HepG2 (cell line): ENCODE results near the gene EVA1A. TPM values are rescaled to one million over a fixed set of nuclear protein-coding genes. Genes with fewer than 3 reads are reported as not detected.

Experiments used
- ATAC-seq: fragments of 200-7000 bp; cut with Tn5 transposase; 3 replicates; pipeline ENCODE4 v1.9.1; 2020; ENCODE audit warnings: mild to moderate bottlenecking, moderate library complexity
- BruUV-seq: library from RNA; stranded (reverse); fragments of 400-500 nt; replicated peaks from 2 replicates; lab custom pipeline; 2021; lab: Mats Ljungman, UMichigan
- CTCF ChIA-PET: fragments of 300-600 bp; formaldehyde crosslinking; extraction: SDS; loops from one replicate; lab custom pipeline; 2021; ENCODE audit warnings: low total read pairs, inconsistent platforms, low intra/inter-chr PET ratio; lab: Yijun Ruan, JAX
- POLR2A ChIA-PET: fragments of 350-600 bp; sonication (Branson Sonifier 250); formaldehyde crosslinking; loops from one replicate; lab custom pipeline; 2020; ENCODE audit warnings: antibody characterized with exemption, inconsistent platforms; lab: Yijun Ruan, JAX
- DNase-seq: peaks from one replicate; pipeline ENCODE4 v3.0.0-alpha.2; 2015; ENCODE audit warnings: low spot score
- FAIRE-seq: peaks from 3 replicates; lab custom pipeline; 2011; peaks lifted over from hg19 to GRCh38; lab: Jason Lieb, UNC
- H2AFZ ChIP-seq: one replicate; pipeline ENCODE4 v1.6.1; 2011; ENCODE audit warnings: low read length, inconsistent platforms
- H3K27ac ChIP-seq: fragments of 300-600 bp; 3 replicates; pipeline ENCODE4 v1.8.0; 2011; ENCODE audit warnings: mixed run types, mild to moderate bottlenecking, mixed read lengths, low read length, inconsistent platforms; ENCODE audit not compliant: insufficient read depth; ENCODE audit errors: extremely low read length
- H3K27me3 ChIP-seq, 2 experiments: fragments of 200-600 bp in 1 of 2; 2 replicates in 1 of 2; 3 replicates in 1 of 2; pipeline versions ENCODE4 v1.6.0 to v1.8.0; 2011; ENCODE audit warnings: low read length in 2 of 2, mild to moderate bottlenecking in 2 of 2, moderate library complexity in 2 of 2, inconsistent platforms in 1 of 2; ENCODE audit not compliant: insufficient read depth in 2 of 2, control insufficient read depth in 1 of 2
- H3K36me3 ChIP-seq, 2 experiments: fragments of 200-600 bp in 1 of 2; replicated peaks in 1 of 2; 2 replicates in 1 of 2; 3 replicates in 1 of 2; pipeline versions ENCODE4 v1.5.1 to v1.8.0; 2011; ENCODE audit warnings: low read length in 2 of 2, inconsistent platforms in 1 of 2; ENCODE audit not compliant: insufficient read depth in 2 of 2, control insufficient read depth in 1 of 2
- H3K4me1 ChIP-seq: 2 replicates; pipeline ENCODE4 v1.5.1; 2012; ENCODE audit warnings: low read length, inconsistent platforms; ENCODE audit not compliant: insufficient read depth
- H3K4me2 ChIP-seq: 2 replicates; pipeline ENCODE4 v1.6.0; 2011; ENCODE audit warnings: low read depth, low read length, inconsistent platforms
- H3K4me3 ChIP-seq, 3 experiments: fragments of 200-600 bp in 1 of 3; sonication (generic), shearing (Covaris generic) in 1 of 3; replicated peaks in 1 of 3; 2 replicates each; pipeline ENCODE4 v1.5.1; 2011 to 2016; ENCODE audit warnings: low read length in 3 of 3, inconsistent platforms in 2 of 3, low read depth in 2 of 3, mild to moderate bottlenecking in 2 of 3, control low read depth in 1 of 3, mixed read lengths in 1 of 3; ENCODE audit not compliant: insufficient read depth in 1 of 3
- H3K79me2 ChIP-seq: one replicate; pipeline ENCODE4 v1.6.1; 2011; ENCODE audit warnings: low read length, inconsistent platforms; ENCODE audit not compliant: insufficient read depth
- H3K9ac ChIP-seq: 2 replicates; pipeline ENCODE4 v1.6.0; 2011; ENCODE audit warnings: mild to moderate bottlenecking, low read depth, low read length, inconsistent platforms; ENCODE audit not compliant: insufficient read depth
- H3K9me3 ChIP-seq: 2 replicates; pipeline ENCODE4 v1.5.1; 2012; ENCODE audit warnings: mild to moderate bottlenecking, low read length
- H4K20me1 ChIP-seq: 2 replicates; pipeline ENCODE4 v1.6.0; 2011; ENCODE audit warnings: inconsistent platforms, mild to moderate bottlenecking, low read length, moderate library complexity; ENCODE audit not compliant: insufficient read depth
- ASH2L ChIP-seq: fragments of 300-600, 200-600 bp; sonication (generic); IDR thresholded peaks from 2 replicates; pipeline ENCODE4 v1.7.0; 2017; ENCODE audit warnings: low read depth, mild to moderate bottlenecking, moderate library complexity, mixed read lengths, low read length; ENCODE audit not compliant: insufficient read length
- KLF11 ChIP-seq: IDR thresholded peaks from 2 replicates; pipeline ENCODE4 v1.6.1; 2016; ENCODE audit warnings: missing compliant biosample characterization
- PHF21A ChIP-seq: sonication (generic); formaldehyde crosslinking; IDR thresholded peaks from 2 replicates; pipeline ENCODE4 v1.5.0; 2020; ENCODE audit warnings: mild to moderate bottlenecking, missing genetic modification reagents
- RBAK ChIP-seq: sonication (generic); formaldehyde crosslinking; IDR thresholded peaks from 2 replicates; pipeline ENCODE4 v1.5.1; 2020; ENCODE audit warnings: mild to moderate bottlenecking, missing genetic modification reagents
- TFAP4 ChIP-seq: sonication (generic); IDR thresholded peaks from 2 replicates; pipeline ENCODE4 v1.6.1; 2016; ENCODE audit warnings: low read depth, borderline replicate concordance
- U2AF2 ChIP-seq: fragments of 200-400 bp; formaldehyde crosslinking; IDR thresholded peaks from 2 replicates; pipeline ENCODE4 v1.6.1; 2017; ENCODE audit warnings: low read depth, mild to moderate bottlenecking, low read length
- ZNF317 ChIP-seq: sonication (generic); formaldehyde crosslinking; IDR thresholded peaks from 2 replicates; pipeline ENCODE4 v1.5.0; 2020; ENCODE audit warnings: mild to moderate bottlenecking, missing genetic modification reagents
- ZNF839 ChIP-seq: sonication (generic); formaldehyde crosslinking; IDR thresholded peaks from 2 replicates; pipeline ENCODE4 v1.4.0; 2020; ENCODE audit warnings: missing genetic modification reagents, mild to moderate bottlenecking, borderline replicate concordance
- ZNF850 ChIP-seq: sonication (generic); formaldehyde crosslinking; conservative IDR thresholded peaks from 2 replicates; pipeline ENCODE4 v1.9.0; 2021; ENCODE audit warnings: mild to moderate bottlenecking, missing genetic modification reagents
- WGBS: methylation state at CpG from one replicate; pipeline ENCODE4 v1.1.6; 2017; ENCODE audit warnings: low lambda C conversion rate; 5-methylcytosine and 5-hydroxymethylcytosine counted together
- in situ Hi-C: cut with HindIII; loops from 2 replicates; pipeline ENCODE4 v1.10.0; 2017; ENCODE audit warnings: low pct_unique_long_range_greater_than_20kb; ENCODE audit not compliant: extremely low pct_ligation_motif_present
- intact Hi-C: fragments of 100-400 bp; cut with micrococcal nuclease; formaldehyde crosslinking; loops from one replicate; pipeline ENCODE4 v1.10.0; 2022; ENCODE audit not compliant: unreplicated experiment
- polyA plus RNA-seq, 8 experiments: library from polyadenylated mRNA; depleted of rRNA in 3 of 8; stranded (reverse) in 7 of 8; unstranded in 1 of 8; fragments of >200 nt; fragmentation: Illumina TruSeq in 4 of 8; extraction: Trizol in 4 of 8; gene quantifications; 2 replicates each; pipeline versions ENCODE4 v1.2.1 to v1.2.3, GENCODE V29; 2011 to 2016; ENCODE audit warnings: low read depth in 4 of 8, missing spikeins in 1 of 8, mixed read lengths in 1 of 8; ENCODE audit not compliant: insufficient read depth in 1 of 8
- total RNA-seq, 5 experiments: library from RNA; depleted of rRNA; stranded (reverse); fragments of >200 nt; fragmentation: Illumina TruSeq; extraction: Trizol; gene quantifications; 2 replicates each; pipeline ENCODE4 v1.2.3, GENCODE V29; 2016; ENCODE audit warnings: low read depth in 1 of 5

EVA1A gene
- total and polyA plus RNA-seq, 2 of the 13 experiments (the other 11 are each of a cell fraction or from before 2014, with no cell fraction given): 57.5 to 57.8 TPM

GRCh38 chr2:75462206-75462605, 98.5 kb downstream of the EVA1A start (continued):
- TF ChIP-seq ASH2L: no peak
- no peak for TF ChIP-seq TFAP4

GRCh38 chr2:75460630-75461029, 100.1 kb downstream of the EVA1A start:
- FAIRE-seq: no peak
- Histone ChIP-seq H3K4me2 (no peak overlapping the region), H4K20me1 (no peaks in the 10 kb centered on the region), H3K4me1 (peaks cover 26% of the 10 kb centered on the region), H3K9me3 (no peaks in the 10 kb centered on the region), H3K27me3 (no peaks in the 10 kb centered on the region), H3K27ac (no peak overlapping the region), H3K9ac (no peak overlapping the region), H2AFZ (no peak overlapping the region), H3K79me2 (no peaks in the 10 kb centered on the region), H3K4me3 (no peak overlapping the region), H3K36me3 (no peaks in the 10 kb centered on the region)
- WGBS: 100% methylated on average over 2 of the region's 2 CpGs
- no peak for TF ChIP-seq ZNF850 (CRISPR knock-in tag)
- TF ChIP-seq ZNF317 (CRISPR knock-in tag): no peak
- TF ChIP-seq PHF21A (CRISPR knock-in tag): no peak
- TF ChIP-seq KLF11: no peak
- no peak for TF ChIP-seq RBAK (CRISPR knock-in tag)
- TF ChIP-seq ZNF839 (CRISPR knock-in tag): no peak
- no peak for TF ChIP-seq U2AF2
- ChIA-PET CTCF (no interaction called here), POLR2A (no interaction called here)
- BruUV-seq: no TSS peak
- ATAC-seq: no peak
- DNase-seq: no peak
- intact Hi-C loops (no loop called here), in situ Hi-C loops (no loop called here)
